Prostate gland (tissue), 2 donors: ENCODE data around the gene MNT. TPM values are rescaled to one million over a fixed set of nuclear protein-coding genes. Genes with fewer than 3 reads are reported as not detected.

Experiments
- DNase-seq: peaks from one replicate; pipeline ENCODE4 v3.0.0-alpha.2; 2019; ENCODE audit warnings: low spot score
- H3K27ac ChIP-seq, 2 donors: fragments of 200-600 bp; sonication (generic); 2 replicates each; pipeline ENCODE4 v1.5.1; 2017 to 2019
- H3K27me3 ChIP-seq: fragments of 200-600 bp; sonication (generic); replicated peaks from 2 replicates; pipeline ENCODE4 v1.5.1; 2019; ENCODE audit not compliant: insufficient read depth
- H3K36me3 ChIP-seq, 2 donors: fragments of 200-600 bp; sonication (generic); 1 replicate in 1 of 2; 2 replicates in 1 of 2; pipeline versions ENCODE4 v1.5.1 to v1.8.1; 2017 to 2019
- H3K4me1 ChIP-seq: fragments of 200-600 bp; sonication (generic); replicated peaks from 2 replicates; pipeline ENCODE4 v1.5.1; 2019
- H3K4me3 ChIP-seq, 2 donors: fragments of 200-600 bp; sonication (generic); 2 replicates each; pipeline ENCODE4 v1.5.1; 2017 to 2019
- H3K9me3 ChIP-seq: fragments of 200-600 bp; sonication (generic); 2 replicates; pipeline ENCODE4 v1.5.1; 2017
- POLR2A ChIP-seq: fragments of 450-650 bp; IDR thresholded peaks from one replicate; pipeline ENCODE4 v1.6.1; 2016; ENCODE audit warnings: antibody characterized with exemption, mild to moderate bottlenecking
- POLR2AphosphoS5 ChIP-seq: sonication (generic); formaldehyde crosslinking; IDR thresholded peaks from one replicate; pipeline ENCODE4 v1.6.1; 2017; ENCODE audit warnings: antibody characterized with exemption
- WGBS: methylation state at CpG from one replicate; pipeline ENCODE4 v1.1.5; 2018; 5-methylcytosine and 5-hydroxymethylcytosine counted together
- intact Hi-C: fragments of 100-400 bp; cut with DNase I; formaldehyde crosslinking; loops from one replicate; pipeline ENCODE4 v1.14.2; 2022
- total RNA-seq, 2 donors: library from RNA; depleted of rRNA; stranded (reverse); fragments of >200 nt; gene quantifications; one replicate each; pipeline ENCODE4 v1.1.0, GENCODE V29; 2016
- TF ChIP-seq, protein P1 (sequence below), 4 experiments: fragments of 200-600 bp in 2 of 4; fragments of 450-650 bp in 2 of 4; sonication (generic) in 2 of 4; IDR thresholded peaks; 1 replicate in 3 of 4; 2 replicates in 1 of 4; pipeline ENCODE4 v1.5.1; 2016 to 2019; ENCODE audit warnings: antibody characterized with exemption in 4 of 4, mild to moderate bottlenecking in 2 of 4, moderate library complexity in 2 of 4

Gene MNT
- total RNA-seq, 2 donors from 2014 or later = 14.8 to 32.0 TPM

DNA sequence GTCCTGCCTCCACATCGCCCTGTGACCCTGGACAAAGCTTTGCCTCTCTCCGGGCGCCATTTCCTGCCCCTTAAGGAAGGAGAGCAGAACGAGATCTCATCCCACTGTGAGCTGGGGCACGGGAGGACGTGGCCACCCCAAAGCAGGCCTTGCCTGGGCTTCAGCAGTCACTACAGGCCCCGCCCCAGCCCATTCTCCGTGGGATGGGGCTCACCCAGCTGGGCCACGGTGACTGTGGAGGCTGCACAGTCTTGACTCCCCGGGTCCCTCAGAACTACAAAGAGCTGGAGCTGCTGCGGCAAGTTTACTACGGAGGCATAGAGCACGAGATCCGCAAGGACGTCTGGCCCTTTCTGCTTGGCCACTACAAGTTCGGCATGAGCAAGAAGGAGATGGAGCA lies 28.2 kb downstream of the MNT start:
- intact Hi-C loops = no loop called here
- H3K36me3 ChIP-seq = peaks cover 0 to 13% of the 10 kb centered on the region in 2 donors
- peaks cover 3% of the 10 kb centered on the region for H3K4me1 ChIP-seq
- no peaks in the 10 kb centered on the region for H3K27me3 ChIP-seq
- no peak for TF ChIP-seq POLR2A
- no peak for TF ChIP-seq POLR2AphosphoS5
- TF ChIP-seq, protein P1, sequence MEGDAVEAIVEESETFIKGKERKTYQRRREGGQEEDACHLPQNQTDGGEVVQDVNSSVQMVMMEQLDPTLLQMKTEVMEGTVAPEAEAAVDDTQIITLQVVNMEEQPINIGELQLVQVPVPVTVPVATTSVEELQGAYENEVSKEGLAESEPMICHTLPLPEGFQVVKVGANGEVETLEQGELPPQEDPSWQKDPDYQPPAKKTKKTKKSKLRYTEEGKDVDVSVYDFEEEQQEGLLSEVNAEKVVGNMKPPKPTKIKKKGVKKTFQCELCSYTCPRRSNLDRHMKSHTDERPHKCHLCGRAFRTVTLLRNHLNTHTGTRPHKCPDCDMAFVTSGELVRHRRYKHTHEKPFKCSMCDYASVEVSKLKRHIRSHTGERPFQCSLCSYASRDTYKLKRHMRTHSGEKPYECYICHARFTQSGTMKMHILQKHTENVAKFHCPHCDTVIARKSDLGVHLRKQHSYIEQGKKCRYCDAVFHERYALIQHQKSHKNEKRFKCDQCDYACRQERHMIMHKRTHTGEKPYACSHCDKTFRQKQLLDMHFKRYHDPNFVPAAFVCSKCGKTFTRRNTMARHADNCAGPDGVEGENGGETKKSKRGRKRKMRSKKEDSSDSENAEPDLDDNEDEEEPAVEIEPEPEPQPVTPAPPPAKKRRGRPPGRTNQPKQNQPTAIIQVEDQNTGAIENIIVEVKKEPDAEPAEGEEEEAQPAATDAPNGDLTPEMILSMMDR (IDR thresholded peaks at IDR 0.05) = no peak
- H3K4me3 ChIP-seq = no peak overlapping the region
- H3K9me3 ChIP-seq = no peaks in the 10 kb centered on the region
- no peak overlapping the region for H3K27ac ChIP-seq
- 90% methylated on average over 14 of the region's 16 CpGs for WGBS
- no peak for DNase-seq

DNA sequence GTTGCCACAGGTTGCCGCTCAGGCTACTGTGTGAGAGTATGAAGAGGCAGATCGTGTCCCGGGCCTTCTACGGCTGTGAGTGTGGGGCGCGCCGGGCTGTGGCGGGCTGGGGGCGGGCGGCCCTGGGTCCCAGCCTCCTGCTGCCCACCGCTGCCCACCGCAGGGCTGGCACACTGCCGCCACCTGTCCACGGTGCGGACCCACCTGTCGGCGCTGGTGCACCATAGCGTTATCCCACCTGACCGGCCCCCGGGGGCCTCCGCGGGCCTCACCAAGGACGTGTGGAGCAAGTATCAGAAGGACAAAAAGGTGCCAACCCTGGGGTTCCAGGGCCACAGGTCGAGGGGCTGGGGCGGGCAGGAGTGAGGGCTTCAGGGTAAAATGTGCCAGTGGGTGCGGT lies 28.7 kb downstream of the MNT start:
- TF ChIP-seq, protein P1 (IDR thresholded peaks at IDR 0.05) = no peak
- TF ChIP-seq POLR2AphosphoS5 (no peak), POLR2A (no peak)
- WGBS = 92% methylated on average over 24 of the region's 26 CpGs
- Histone ChIP-seq H3K4me1 (peaks cover 3% of the 10 kb centered on the region), H3K9me3 (no peaks in the 10 kb centered on the region), H3K36me3 (peaks cover 0 to 13% of the 10 kb centered on the region in 2 donors), H3K27ac (no peak overlapping the region), H3K27me3 (no peaks in the 10 kb centered on the region), H3K4me3 (no peak overlapping the region)
- intact Hi-C loops = no loop called here
- no peak for DNase-seq

DNA sequence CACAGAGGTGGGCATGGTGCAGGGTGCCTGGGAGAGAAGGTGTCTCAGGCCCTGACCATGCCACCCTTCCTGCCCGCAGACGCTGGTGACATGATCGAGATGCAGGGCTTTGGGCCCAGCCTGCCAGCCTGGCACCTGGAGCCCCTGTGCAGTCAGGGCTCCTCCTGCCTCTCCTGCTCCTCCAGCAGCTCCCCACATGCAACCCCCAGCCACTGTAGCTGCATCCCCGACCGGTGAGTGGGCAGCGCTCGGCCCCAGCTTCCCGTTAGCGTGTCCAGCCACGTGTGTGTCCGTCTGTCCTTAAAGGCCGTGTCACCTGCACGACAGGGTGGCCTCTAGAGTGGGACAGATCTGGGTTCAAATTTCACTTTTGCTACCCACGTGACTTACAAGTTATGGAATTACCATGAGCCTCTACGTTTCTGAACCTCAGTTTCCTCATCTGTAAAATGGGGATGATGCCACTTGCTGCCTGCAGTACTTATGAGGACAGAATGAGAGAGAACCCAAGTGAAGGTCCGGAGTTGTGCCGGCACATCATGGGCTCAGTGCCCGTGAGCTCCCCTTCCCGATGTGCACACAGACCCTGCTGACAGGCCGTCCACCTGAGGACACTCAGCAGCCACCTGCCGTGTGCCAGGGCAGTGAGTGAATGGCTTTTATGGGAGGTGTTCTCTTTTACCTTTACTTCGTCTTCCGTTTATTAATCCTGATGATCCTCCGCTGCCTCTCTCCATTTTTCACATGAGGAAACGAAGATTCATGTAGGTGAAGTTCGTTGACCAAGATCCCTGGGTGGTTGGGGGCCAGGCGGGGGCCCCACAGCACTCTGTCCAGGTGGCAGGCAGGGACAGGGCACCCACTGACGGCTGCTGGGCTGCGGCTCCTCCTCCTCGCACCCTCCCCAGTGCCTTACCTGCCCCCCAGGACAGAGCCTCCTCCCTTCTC lies 29.4 kb downstream of the MNT start:
- Histone ChIP-seq H3K36me3 (peaks cover 0 to 13% of the 10 kb centered on the region in 2 donors), H3K4me1 (peaks cover 3% of the 10 kb centered on the region), H3K4me3 (no peak overlapping the region), H3K27me3 (no peaks in the 10 kb centered on the region), H3K27ac (no peak overlapping the region), H3K9me3 (no peaks in the 10 kb centered on the region)
- intact Hi-C loops = no loop called here
- WGBS = 93% methylated on average over 30 of the region's 30 CpGs
- DNase-seq = no peak
- no peak for TF ChIP-seq POLR2AphosphoS5
- TF ChIP-seq POLR2A = no peak
- TF ChIP-seq, protein P1 (IDR thresholded peaks at IDR 0.05) = no peak

DNA sequence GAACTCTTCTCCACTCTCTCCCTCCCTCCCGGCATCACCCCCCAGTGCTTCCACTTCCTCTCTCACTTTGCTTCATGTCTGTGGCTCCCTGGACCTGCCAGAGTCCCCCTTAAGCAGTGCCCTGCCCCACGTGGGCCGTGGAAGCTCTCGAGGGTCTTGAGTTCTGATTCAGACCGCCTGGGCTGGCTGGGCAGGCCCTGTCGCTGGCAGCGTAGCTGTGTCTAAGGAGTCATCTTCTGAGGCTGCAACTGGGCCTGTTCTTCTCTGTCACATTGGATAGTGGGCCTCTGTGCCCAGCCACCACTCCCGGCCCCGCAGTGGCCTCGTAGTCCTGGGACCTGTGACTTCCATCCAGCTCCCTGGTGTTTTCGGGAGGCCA lies 30.7 kb downstream of the MNT start:
- Histone ChIP-seq H3K27ac (no peak overlapping the region), H3K9me3 (no peaks in the 10 kb centered on the region), H3K36me3 (peaks cover 0 to 13% of the 10 kb centered on the region in 2 donors), H3K4me3 (no peak overlapping the region), H3K27me3 (no peaks in the 10 kb centered on the region), H3K4me1 (peaks cover 3% of the 10 kb centered on the region)
- 85% methylated on average over 11 of the region's 11 CpGs for WGBS
- DNase-seq = no peak
- intact Hi-C loops = no loop called here
- TF ChIP-seq, protein P1 (IDR thresholded peaks at IDR 0.05) = no peak
- no peak for TF ChIP-seq POLR2A
- no peak for TF ChIP-seq POLR2AphosphoS5
